Ishikawa (cell line): ENCODE measurements around the gene KCTD3.

Source experiments
- CREB1 ChIP-seq: IDR thresholded peaks from 2 replicates; pipeline ENCODE4 v1.6.1; 2012; ENCODE audit warnings: low read depth
- EP300 ChIP-seq: IDR thresholded peaks from 2 replicates; pipeline ENCODE4 v1.6.1; 2012; ENCODE audit warnings: borderline replicate concordance
- TCF12 ChIP-seq: IDR thresholded peaks from 2 replicates; pipeline ENCODE4 v1.6.1; 2012; ENCODE audit warnings: low read depth
- TEAD4 ChIP-seq: IDR thresholded peaks from 2 replicates; pipeline ENCODE4 v1.6.1; 2012
- USF1 ChIP-seq: IDR thresholded peaks from 2 replicates; pipeline ENCODE4 v1.6.1; 2012
- YY1 ChIP-seq: IDR thresholded peaks from 2 replicates; pipeline ENCODE4 v1.6.1; 2012; ENCODE audit warnings: low read depth
- TF ChIP-seq, protein P1 (sequence below): IDR thresholded peaks from 2 replicates; pipeline ENCODE4 v1.6.1; 2012
- TF ChIP-seq, protein P2 (sequence below): IDR thresholded peaks from 2 replicates; pipeline ENCODE4 v1.6.1; 2012; ENCODE audit warnings: low read depth, mild to moderate bottlenecking

DNA sequence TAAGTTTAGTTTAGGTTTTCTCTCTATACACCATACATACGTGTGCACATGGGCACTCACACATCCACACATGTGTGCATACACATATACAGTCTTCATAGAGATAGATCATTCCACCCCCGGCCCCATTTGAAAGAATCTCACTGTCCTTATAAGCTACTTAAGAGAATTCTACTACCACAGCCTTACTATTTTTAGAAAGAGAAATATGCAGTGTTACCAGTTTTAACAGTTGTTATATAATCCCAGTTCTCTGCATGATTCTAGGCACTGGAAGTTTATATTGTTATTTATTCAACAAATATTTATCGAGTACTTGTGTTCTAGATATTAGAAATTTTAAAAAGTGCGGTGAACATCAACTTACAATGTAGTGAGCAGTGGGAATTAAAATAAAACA lies 41.5 kb downstream of the KCTD3 start:
- TF ChIP-seq EP300 (no peak), YY1 (no peak), TEAD4 (no peak), USF1 (no peak), TCF12 (no peak), CREB1 (no peak)
- TF ChIP-seq, protein P1, sequence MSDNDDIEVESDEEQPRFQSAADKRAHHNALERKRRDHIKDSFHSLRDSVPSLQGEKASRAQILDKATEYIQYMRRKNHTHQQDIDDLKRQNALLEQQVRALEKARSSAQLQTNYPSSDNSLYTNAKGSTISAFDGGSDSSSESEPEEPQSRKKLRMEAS, result no peak
- TF ChIP-seq, protein P2, sequence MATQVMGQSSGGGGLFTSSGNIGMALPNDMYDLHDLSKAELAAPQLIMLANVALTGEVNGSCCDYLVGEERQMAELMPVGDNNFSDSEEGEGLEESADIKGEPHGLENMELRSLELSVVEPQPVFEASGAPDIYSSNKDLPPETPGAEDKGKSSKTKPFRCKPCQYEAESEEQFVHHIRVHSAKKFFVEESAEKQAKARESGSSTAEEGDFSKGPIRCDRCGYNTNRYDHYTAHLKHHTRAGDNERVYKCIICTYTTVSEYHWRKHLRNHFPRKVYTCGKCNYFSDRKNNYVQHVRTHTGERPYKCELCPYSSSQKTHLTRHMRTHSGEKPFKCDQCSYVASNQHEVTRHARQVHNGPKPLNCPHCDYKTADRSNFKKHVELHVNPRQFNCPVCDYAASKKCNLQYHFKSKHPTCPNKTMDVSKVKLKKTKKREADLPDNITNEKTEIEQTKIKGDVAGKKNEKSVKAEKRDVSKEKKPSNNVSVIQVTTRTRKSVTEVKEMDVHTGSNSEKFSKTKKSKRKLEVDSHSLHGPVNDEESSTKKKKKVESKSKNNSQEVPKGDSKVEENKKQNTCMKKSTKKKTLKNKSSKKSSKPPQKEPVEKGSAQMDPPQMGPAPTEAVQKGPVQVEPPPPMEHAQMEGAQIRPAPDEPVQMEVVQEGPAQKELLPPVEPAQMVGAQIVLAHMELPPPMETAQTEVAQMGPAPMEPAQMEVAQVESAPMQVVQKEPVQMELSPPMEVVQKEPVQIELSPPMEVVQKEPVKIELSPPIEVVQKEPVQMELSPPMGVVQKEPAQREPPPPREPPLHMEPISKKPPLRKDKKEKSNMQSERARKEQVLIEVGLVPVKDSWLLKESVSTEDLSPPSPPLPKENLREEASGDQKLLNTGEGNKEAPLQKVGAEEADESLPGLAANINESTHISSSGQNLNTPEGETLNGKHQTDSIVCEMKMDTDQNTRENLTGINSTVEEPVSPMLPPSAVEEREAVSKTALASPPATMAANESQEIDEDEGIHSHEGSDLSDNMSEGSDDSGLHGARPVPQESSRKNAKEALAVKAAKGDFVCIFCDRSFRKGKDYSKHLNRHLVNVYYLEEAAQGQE, result no peak
